Stimulated activated CD4-positive, alpha-beta T cell treated with anti-CD3 and anti-CD28 coated beads, Interleukin-4, amount 100 ng/mL, for 1 hour (primary cell): ENCODE data around the gene NXNL1.
"Not testable (repeated sequence)": the region's sequence is repeated elsewhere in the genome, so short reads cannot be mapped to it uniquely, and the experiment has no call there.

Source experiments
- DNase-seq: peaks from one replicate; pipeline ENCODE4 v3.0.0-alpha.2; 2020

NXNL1 gene, protein sequence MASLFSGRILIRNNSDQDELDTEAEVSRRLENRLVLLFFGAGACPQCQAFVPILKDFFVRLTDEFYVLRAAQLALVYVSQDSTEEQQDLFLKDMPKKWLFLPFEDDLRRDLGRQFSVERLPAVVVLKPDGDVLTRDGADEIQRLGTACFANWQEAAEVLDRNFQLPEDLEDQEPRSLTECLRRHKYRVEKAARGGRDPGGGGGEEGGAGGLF

DNA sequence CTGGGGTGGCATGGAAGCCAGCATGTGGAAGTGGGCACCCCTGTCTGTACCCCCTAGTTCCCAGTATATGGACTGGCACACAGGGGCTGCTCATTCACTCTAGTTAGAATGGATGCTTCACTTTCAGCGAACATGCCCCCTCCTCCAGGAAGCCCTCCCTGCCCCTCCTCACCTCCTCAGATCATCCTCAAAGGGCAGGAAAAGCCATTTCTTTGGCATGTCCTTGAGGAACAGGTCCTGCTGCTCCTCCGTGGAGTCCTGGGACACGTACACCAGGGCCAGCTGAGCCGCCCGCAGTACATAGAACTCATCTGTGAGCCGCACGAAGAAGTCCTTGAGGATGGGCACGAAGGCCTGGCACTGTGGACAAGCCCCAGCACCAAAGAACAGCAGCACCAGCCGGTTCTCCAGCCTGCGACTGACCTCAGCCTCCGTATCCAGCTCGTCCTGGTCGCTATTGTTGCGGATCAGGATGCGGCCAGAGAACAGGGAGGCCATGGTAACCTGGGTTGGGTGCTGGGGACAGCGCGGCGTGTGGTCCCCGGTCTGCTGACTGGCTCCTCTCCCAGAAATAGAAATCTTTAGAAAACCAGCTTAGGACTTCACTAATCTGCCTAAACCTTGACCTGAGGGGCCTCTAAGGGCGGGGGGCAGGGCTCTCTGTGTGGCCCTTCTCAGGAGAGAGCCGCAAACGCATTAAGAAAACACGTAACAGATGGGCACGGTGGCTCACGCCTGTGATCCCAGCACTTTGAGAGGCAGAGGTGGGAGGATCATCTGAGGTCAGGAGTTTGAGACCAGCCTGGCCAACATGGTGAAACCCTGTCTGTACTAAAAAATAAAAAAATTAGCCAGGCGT, at the start of gene NXNL1:
NXNL1 (minus strand) TSS at position 555 of the 859 bp plus-strand sequence; CDS start at position 498, 57 bp downstream.
- no peak for DNase-seq

DNA sequence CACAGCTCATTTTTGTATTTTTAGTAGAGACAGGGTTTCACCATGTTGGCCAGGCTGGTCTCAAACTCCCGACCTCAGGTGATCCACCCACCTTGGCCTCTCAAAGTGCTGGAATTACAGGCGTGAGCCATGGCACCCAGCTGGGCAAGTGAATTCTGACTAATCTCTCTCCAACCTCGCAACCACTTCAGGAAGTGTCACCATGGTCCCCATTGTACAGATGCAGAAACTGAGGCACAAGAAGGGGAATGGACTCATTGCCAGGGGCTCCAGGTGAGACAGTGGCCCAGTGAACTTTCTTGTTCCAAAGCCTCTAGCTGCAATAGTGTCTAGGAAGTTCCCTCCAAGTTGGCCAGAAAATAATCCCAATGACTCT, 47.8 kb upstream of the NXNL1 start:
- DNase-seq: not testable (repeated sequence)

DNA sequence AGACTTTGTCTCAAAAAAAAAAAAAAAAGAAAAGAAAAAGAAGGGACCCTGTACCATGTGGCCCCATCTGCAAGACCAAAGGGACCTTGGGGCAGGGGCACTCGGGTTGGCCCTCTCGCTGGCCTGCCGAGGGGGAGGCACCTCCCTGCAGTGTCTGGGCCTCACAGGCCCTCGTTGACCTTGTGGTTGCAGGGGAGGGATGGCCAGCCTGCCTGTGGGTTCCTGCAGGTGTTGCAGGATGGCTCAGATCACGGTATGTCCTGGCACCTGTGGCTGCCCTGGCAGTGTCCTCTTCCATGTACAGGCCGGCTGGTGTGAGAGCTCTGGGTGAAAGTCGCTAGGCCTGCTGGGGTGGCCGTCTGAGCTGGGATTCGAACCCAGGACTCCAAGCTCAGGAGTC, 46.0 kb upstream of the NXNL1 start:
- DNase-seq: no peak

DNA sequence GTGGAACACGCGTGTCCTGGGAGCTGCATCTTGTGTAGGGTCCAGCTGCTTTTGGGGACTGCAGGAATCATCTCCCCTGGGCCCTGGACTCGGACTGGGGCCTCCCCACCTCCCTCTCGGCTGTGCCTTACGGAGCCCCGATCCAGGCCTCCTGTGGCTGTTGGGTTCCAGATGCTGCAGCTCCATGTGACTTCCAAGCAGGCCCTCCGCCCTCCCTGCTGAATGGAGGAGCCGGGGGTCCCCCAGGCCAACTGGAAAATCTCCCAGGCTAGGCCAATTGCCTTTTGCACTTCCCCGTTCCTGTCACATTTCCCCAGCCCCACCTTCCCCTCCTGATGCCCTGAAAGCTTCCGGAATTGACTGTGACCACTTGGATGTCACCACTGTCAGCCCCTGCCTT, 44.5 kb upstream of the NXNL1 start:
- DNase-seq: no peak

DNA sequence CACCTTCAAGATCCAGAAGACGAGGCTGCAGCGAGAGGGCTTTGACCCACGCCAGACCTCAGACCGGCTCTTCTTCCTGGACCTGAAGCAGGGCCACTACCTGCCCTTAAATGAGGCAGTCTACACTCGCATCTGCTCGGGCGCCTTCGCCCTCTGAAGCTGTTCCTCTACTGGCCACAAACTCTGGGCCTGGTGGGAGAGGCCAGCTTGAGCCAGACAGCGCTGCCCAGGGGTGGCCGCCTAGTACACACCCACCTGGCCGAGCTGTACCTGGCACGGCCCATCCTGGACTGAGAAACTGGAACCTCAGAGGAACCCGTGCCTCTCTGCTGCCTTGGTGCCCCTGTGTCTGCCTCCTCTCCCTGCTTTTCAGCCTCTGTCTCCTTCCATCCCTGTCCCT, 43.7 kb upstream of the NXNL1 start:
- DNase-seq: no peak

DNA sequence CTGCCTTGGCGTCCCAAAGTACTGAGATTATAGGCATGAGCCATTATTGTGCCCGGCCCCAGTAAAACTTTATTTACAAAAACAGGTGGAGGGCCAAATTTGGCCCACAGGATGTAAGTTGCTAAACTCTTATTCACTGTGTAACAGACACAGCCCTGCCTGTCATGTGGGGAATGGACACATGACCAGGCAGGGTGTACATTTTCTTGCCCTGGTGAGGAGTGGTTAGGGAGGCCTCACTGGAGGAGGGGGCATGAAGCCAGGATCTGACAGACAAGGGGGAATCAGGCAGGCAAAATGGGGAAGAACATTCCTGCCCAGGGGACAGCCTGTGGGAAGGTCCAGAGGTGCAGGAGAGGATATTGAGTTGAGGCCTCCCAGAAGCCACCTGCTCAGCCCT, 43.3 kb upstream of the NXNL1 start:
- no peak for DNase-seq

DNA sequence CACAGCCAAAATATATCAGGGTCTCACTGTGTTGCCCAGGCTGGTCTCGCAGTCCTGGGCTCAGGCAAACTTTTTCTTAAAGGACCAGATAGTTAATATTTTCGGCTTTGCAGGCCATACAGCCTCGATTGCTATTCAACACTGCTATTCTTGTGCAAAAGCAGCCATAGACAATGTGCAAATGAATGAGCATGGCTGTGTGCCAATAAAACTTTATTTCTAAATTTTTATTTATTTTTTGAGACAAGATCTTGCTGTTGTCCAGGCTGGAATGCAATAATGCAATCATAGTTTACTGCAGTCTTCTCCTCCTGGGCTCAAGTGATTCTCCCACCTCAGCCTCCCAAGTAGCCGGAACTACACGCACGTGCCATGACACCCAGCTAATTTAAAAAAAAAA, 42.5 kb upstream of the NXNL1 start:
- no peak for DNase-seq

DNA sequence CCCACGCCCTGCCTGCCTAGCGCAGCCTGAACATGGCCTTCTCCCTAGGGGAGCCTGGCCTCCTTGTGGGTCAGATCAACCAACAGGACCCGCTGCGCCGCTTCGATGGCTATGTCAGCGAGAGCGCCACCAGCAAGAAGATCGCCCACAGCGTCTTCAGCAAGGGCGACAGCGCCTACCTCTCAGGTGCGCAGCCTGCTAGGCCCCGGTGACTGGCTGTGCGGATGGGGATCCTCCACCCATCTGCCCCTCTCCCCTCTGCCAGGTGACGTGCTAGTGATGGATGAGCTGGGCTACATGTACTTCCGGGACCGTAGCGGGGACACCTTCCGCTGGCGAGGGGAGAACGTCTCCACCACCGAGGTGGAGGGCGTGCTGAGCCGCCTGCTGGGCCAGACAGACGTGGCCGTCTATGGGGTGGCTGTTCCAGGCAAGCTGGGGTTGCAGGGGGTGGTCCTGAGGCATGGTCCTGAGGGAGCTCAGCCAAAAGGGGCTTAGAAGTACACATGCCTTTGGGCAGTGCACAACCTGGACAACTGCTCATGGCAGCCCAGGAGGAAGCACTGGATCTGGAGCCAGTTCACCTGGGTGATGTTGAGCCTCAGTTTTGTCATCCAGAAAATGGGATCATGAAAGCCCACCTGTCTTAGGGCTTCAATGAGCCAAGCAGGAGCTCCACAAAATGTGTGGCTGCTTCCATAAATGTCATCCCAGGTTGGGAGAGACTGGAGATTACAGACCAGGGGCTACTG, 39.9 kb upstream of the NXNL1 start:
- DNase-seq: no peak

DNA sequence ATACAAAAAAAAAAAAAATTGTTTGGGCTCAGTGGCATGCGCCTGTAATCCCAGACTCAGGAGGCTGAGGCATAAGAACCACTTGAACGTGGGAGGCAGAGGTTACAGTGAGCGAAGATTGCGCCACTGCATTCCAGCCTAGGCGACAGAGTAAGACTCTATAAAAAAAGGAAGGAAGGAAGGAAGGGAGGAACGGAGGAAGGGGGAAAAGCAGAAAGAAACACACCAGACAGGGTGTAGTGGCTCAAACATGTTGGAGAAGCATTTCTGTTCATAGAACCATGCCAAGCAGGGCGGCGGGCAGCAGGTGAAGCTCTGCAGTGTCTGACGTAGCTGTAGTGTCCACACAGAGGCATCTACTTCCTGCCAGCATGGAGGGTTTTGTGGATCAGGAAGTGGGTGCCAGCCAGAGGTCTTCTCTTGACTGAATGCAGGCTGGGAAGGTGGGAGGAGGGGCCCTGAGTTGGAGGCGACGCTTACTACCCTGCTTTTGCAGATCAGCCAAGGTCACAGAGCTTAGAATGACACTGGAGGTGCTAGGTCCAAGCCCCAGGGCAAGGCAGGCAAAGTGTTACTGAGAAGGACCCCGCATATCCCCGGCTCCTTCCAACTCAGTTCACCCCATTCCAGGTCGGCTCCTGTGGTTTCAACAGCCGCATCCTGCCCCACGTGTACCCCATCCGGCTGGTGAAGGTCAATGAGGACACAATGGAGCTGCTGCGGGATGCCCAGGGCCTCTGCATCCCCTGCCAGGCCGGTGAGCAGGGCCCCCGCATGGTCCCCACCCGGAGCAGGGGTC, 39.1 kb upstream of the NXNL1 start:
- no peak for DNase-seq

DNA sequence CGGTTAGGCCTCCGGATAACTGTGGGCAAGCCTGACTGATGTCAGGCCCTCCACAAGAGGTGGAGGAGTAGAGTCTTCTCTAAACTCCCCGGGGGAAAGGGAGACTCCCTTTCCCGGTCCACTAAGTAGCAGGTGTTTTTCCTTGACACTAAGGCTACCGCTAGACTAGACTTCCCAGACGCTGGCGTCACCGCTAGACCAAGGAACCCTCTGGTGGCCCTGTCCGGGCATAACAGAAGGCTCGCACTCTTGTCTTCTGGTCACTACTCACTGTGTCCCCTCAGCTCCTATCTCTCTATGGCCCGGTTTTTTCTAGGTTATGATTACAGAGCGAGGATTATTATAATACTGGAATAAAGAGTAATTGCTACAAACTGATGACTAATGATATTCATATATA, 38.3 kb upstream of the NXNL1 start:
- not testable (repeated sequence) for DNase-seq

DNA sequence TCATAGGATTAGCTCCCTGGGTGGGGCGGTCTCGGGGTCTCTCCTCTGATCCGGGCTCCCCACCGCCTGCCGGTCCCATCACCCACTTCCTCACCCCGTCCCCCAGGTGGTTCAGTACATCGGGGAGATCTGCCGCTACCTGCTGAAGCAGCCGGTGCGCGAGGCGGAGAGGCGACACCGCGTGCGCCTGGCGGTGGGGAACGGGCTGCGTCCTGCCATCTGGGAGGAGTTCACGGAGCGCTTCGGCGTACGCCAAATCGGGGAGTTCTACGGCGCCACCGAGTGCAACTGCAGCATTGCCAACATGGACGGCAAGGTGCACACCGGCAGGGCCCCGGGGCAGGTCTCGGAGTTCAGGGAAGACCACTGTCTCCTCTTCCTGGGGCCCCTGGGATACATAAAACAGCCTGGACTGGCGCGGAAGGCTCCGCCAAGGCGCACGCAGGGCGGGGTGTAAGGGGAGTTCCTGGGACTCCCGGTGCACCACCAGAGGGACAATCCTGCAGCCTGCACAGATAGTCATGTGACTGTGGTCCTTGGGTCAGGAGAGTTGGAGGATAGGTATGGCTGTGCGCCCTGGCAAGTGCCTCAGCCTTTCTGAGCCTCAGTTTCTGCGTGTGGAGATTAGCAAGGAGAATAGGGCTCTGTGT, 36.5 kb upstream of the NXNL1 start:
- no peak for DNase-seq

DNA sequence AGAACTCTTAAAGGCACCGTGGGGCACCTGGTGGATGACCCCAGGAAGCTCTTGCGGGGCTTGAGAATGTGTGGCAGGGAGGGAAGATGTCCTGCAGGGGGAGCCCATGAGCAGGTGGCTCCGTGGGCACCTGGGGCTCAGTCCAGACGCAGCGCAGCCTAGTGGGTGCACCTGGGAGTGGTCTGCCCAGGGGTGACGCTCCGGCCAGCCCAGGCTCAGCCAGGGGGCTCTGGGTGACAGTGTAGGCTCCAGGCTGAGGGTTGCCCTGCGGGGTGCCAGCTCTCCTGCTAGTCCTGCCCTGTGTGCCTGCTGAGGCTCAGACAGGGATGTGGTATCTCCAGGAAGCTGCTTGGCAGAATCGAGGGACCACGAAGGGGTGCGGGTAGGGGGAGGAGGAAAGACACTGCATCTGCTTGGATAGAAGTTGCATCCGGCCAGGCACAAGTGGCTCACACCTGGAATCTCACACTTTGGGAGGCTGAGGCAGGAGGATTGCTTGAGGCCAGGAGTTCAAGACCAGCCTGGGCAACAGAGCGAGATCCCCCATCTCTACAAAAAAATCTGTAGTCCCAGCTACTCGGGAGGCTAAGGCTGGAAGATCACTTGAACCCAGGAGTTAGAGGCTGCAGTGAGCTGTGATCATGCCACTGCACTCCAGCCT, 35.7 kb upstream of the NXNL1 start:
- DNase-seq: peak; percentile 82

DNA sequence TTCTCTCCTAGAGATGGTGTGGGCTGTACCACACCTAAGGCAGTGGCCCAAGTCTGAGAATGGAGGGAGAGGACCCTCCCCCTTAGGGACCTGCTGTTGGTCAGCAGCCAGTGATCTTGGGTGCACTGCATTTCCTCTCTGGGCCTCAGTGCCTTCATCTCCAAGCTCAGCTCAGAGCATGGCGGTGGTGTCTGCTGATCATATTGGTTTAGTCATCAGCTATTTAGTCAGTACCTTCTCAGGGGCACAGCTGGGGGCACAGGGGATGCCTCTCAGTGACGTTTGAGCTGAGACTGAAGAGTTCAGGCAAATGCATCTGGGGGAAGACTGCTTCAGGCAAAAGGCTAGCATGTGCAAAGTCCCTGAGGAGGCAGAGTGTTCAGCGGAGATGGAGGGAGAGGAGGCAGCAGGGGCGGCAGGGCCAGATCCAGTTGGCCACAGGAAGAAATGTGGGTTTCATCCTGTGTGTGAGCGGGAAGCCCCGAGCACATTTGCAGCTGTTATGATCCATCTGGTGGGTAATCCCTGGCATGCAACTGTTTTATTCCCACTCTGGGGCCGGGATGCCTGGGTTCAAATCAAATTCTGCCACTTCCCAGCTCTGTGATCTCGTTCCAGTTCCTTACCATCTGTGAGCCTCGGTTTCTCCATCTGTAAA, 35.0 kb upstream of the NXNL1 start:
- DNase-seq: no peak

DNA sequence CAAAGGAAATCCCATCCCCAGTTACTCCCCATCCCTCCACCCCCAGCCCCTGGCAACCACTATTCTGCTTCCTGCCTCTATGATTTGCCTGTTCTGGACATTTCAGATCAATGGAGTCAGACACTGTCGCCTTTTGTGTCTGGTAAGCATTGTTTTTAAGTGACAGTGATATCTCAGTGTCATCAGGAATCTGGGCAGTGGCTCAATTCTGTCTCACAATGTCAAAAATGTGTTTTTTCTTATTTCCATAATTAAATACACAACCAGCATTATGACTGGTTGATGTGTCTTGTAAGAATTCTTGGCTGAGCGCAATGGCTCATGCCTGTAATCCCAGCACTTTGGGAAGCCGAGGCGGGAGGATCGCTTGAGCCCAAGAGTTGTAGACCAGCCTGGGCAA, 30.6 kb upstream of the NXNL1 start:
- DNase-seq: no peak

DNA sequence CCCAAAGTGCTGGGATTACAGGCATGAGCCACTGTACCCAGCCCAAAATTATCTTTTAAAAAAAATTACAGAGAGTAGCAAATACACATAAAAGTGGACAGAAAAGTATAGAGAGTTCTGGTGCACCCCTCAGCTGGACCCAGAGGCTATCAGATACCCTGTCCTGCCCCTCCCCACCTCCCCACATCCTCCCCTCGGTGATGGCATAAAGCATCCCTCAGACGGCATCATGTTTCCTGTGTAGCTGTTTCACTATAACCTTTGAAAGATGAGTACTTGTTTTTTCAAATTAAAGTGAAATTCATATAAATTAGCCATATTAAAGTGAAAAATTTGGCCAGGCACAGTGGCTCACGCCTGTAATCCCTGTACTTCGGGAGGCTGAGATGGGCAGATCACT, 29.7 kb upstream of the NXNL1 start:
- DNase-seq: no peak

DNA sequence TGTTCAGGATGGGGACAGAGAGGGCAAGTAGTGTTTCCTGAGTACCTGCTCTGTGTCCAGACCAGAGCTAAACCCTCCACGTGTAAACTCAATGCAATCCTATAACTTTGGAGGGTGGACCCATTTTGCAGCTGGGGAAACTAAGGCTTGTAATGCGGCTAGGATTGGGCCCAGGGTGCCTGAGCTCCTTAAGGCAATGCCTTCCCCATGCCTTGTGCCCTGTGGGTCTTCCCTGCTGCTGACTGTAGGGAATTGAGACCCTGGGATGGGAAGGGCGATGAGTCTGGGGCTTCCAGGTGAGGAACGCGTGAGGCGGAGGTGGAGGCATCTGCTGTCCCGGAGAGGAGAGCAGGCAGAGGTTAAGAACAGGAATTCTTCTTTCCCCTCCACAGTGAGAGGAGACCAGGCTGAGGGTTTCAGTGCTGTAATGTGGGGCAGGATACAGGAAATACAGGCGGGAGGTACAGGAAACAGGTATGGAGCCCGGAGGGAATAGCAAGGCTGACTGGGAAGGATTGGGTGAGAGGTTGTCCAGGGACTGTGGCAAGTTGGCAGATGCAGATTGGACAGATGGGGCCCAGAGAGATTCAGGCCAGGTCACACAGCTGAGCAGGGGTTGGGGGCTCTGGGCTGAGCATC, 28.8 kb upstream of the NXNL1 start:
- no peak for DNase-seq

DNA sequence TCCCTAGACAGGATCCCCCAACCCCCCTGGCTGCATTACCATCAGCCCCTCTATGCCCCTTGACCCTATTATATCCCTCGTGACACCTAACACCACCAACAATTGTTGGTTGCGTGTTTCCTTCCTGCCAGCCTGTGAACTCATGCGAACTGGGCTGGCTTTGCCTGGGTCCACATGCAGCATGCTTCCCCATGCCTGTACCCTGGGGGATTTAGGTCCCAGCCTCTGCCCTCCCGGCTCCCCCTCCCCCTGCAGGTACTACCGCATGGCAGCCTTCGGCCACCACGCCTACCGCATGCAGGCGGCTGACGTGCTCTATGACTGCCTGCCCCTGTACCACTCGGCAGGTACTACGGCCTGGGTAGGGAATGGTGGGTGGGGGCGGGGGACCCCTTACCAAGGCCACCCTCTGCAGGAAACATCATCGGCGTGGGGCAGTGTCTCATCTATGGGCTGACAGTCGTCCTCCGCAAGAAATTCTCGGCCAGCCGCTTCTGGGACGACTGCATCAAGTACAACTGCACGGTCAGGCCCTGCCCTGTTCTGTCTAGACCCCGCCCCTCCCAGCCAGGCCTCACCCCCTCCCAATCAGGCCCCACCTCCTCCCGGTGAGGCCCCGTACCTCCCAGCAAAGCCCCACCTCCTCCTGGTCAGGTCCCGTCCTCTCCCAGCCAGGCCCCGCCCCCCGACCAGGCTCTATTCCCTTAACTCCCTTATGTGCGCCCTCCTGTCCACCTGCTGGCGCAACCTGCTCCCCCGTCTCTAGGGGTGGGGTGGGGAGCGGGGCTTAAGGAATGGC, 28.1 kb upstream of the NXNL1 start:
- DNase-seq: peak; percentile 79

DNA sequence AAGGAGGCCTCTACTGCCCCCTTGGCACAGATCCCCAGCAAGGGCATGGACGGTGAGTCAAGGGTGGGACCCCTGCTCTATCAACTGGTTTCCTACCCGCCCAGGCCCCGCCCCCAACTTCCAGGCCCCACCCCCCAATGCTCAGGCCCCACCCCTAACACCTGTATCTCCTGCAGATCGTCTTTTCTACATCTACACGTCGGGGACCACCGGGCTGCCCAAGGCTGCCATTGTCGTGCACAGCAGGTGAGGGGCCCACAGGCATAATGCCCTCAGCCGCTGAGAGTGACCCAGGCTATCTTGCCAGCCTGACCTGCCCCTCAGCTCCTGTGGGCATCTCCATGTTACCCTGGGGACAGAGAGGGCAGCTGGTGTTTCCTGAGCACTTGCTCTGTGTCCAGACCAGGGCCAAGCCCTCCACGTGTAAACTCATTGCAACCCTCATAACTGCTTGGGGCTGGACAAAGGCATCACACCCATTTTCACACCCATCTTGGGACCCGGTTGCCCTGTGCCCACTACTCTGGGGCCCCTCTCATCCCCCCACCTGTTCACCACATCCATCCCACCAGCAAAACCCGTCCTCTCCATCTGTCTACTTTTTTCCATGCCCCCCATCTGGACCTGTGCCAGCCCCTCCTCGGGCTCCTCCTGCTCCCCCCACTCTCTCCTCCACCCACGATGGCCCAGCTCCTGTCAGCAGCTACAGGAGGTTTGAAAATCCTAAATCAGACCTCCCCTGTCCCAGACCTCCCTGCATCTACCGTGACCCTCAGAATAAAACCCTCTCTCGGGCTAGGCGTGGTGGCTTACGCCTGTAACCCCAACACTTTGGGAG, 26.8 kb upstream of the NXNL1 start:
- no peak for DNase-seq
